Renal pelvis (tissue), 3 donors: ENCODE data around the gene NPPA. TPM values are rescaled to one million over a fixed set of nuclear protein-coding genes. Genes with fewer than 3 reads are reported as not detected.

Experiments
- polyA plus RNA-seq, 3 donors: library from polyadenylated mRNA; unstranded; fragments of 120-200 nt; gene quantifications; one replicate each; pipeline ENCODE4 v1.2.1, GENCODE V29; 2013; ENCODE audit not compliant: insufficient read length in 3 of 3

Gene NPPA
- polyA plus RNA-seq, 3 donors, result 0.56 to 1.2 (median 0.65) TPM

Other genes starting within 250 kb of the NPPA start
- gene FBXO2, start 193.4 kb downstream of the NPPA start, polyA plus RNA-seq, result 1 to 10 TPM; 1.1 to 2.1 (median 1.4) TPM
- 10 to 100 TPM; 19.0 to 21.3 (median 20.6) TPM for gene FBXO44, start 192.9 kb downstream of the NPPA start, polyA plus RNA-seq
- 1 to 10 TPM; 4.6 to 5.1 (median 4.7) TPM for gene FBXO6, start 183.6 kb downstream of the NPPA start, polyA plus RNA-seq
- gene MAD2L2, start 166.6 kb downstream of the NPPA start, polyA plus RNA-seq, result 10 to 100 TPM; 42.4 to 57.4 (median 52.0) TPM
- 1 to 10 TPM; 1.3 to 1.4 (median 1.3) TPM for gene DRAXIN, start 156.1 kb downstream of the NPPA start, polyA plus RNA-seq
- gene AGTRAP, start 111.6 kb downstream of the NPPA start, polyA plus RNA-seq, result 10 to 100 TPM; 53.1 to 53.9 (median 53.7) TPM
- gene C1orf167, start 85.6 kb downstream of the NPPA start, polyA plus RNA-seq, result under 1 TPM in 2 of 3 donors, not detected in 1; 0.09 to 0.54 TPM
- 10 to 100 TPM; 18.9 to 27.1 (median 26.5) TPM for gene MTHFR, start 41.8 kb downstream of the NPPA start, polyA plus RNA-seq
- gene CLCN6, start 41.6 kb downstream of the NPPA start, polyA plus RNA-seq, result 10 to 100 TPM; 16.9 to 29.8 (median 24.0) TPM
- not detected for gene NPPB, start 11.2 kb upstream of the NPPA start, polyA plus RNA-seq
- 10 to 100 TPM; 44.9 to 53.5 (median 49.9) TPM for gene KIAA2013, start 78.6 kb upstream of the NPPA start, polyA plus RNA-seq
- gene PLOD1, start 86.9 kb upstream of the NPPA start, polyA plus RNA-seq, result 100 to 1,000 TPM in 1 of 3 donors, 10 to 100 TPM in 2; 95.0 to 120 (median 98.6) TPM
- gene MFN2, start 132.7 kb upstream of the NPPA start, polyA plus RNA-seq, result 10 to 100 TPM; 69.7 to 70.9 (median 70.0) TPM
- gene MIIP, start 171.7 kb upstream of the NPPA start, polyA plus RNA-seq, result 10 to 100 TPM; 30.2 to 36.5 (median 30.9) TPM
- gene TNFRSF8, start 215.5 kb upstream of the NPPA start, polyA plus RNA-seq, result under 1 TPM; 0.54 to 0.62 (median 0.58) TPM